Esophagus muscularis mucosa (tissue), 4 donors: ENCODE measurements around the gene S100A12.

Source experiments
- EP300 ChIP-seq: sonication (generic); formaldehyde crosslinking; IDR thresholded peaks from one replicate; pipeline ENCODE4 v1.6.1; 2017; ENCODE audit warnings: antibody characterized with exemption
- POLR2A ChIP-seq: fragments of 450-650 bp; IDR thresholded peaks from one replicate; pipeline ENCODE4 v1.6.1; 2017; ENCODE audit warnings: antibody characterized with exemption, moderate library complexity, mild to moderate bottlenecking, low read depth
- POLR2AphosphoS5 ChIP-seq, 2 donors: sonication (generic); formaldehyde crosslinking; IDR thresholded peaks; one replicate each; pipeline ENCODE4 v1.6.1; 2017; ENCODE audit warnings: antibody characterized with exemption in 2 of 2
- TF ChIP-seq, protein P1 (sequence below), 3 experiments: fragments of 200-600 bp in 2 of 3; fragments of 450-650 bp in 1 of 3; sonication (generic) in 2 of 3; IDR thresholded peaks; one replicate each; pipeline ENCODE4 v1.5.1; 2017 to 2019; ENCODE audit warnings: antibody characterized with exemption in 3 of 3, mild to moderate bottlenecking in 2 of 3, moderate library complexity in 1 of 3

DNA sequence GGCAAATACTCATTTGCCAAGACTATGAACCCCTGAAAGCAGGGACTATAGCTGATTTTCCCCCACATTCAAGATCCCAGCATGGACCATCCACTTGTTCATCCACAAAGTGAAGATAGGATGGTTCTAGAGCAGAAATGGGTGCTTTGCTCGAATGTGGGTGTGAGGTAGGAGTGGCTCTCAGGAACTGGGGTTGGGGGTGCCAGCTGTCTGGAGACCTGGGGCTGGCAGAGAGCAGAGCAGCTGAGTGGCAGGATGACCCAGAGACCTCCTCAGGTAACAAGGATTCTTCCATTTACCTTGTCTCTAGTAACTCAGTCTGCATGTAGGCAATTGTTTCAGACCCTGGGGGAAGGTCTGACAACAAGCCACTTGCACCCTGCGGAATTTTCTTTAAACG, 11.8 kb downstream of the S100A12 start:
- TF ChIP-seq, protein P1, sequence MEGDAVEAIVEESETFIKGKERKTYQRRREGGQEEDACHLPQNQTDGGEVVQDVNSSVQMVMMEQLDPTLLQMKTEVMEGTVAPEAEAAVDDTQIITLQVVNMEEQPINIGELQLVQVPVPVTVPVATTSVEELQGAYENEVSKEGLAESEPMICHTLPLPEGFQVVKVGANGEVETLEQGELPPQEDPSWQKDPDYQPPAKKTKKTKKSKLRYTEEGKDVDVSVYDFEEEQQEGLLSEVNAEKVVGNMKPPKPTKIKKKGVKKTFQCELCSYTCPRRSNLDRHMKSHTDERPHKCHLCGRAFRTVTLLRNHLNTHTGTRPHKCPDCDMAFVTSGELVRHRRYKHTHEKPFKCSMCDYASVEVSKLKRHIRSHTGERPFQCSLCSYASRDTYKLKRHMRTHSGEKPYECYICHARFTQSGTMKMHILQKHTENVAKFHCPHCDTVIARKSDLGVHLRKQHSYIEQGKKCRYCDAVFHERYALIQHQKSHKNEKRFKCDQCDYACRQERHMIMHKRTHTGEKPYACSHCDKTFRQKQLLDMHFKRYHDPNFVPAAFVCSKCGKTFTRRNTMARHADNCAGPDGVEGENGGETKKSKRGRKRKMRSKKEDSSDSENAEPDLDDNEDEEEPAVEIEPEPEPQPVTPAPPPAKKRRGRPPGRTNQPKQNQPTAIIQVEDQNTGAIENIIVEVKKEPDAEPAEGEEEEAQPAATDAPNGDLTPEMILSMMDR (IDR thresholded peaks at IDR 0.05) = no peak
- TF ChIP-seq POLR2A (no peak), EP300 (no peak), POLR2AphosphoS5 (IDR thresholded peaks at IDR 0.05) (no peak)
